Dermis microvascular lymphatic vessel endothelial cell (primary cell): Measurements from ENCODE around the gene SMNDC1. TPM values are rescaled to one million over a fixed set of nuclear protein-coding genes. Genes with fewer than 3 reads are reported as not detected.

Experiments used
- DNase-seq, 2 donors: peaks; one replicate each; pipeline versions ENCODE4 v3.0.0 to v3.0.0-alpha.2; 2010; ENCODE audit warnings: low read depth in 2 of 2
- total RNA-seq: library from RNA; depleted of rRNA; stranded (reverse); fragments of >200 nt; gene quantifications from 2 replicates; pipeline ENCODE4 v1.2.1, GENCODE V29; 2014

The SMNDC1 gene
- total RNA-seq, 1 donor from 2014 or later, result 5.5 TPM

DNA sequence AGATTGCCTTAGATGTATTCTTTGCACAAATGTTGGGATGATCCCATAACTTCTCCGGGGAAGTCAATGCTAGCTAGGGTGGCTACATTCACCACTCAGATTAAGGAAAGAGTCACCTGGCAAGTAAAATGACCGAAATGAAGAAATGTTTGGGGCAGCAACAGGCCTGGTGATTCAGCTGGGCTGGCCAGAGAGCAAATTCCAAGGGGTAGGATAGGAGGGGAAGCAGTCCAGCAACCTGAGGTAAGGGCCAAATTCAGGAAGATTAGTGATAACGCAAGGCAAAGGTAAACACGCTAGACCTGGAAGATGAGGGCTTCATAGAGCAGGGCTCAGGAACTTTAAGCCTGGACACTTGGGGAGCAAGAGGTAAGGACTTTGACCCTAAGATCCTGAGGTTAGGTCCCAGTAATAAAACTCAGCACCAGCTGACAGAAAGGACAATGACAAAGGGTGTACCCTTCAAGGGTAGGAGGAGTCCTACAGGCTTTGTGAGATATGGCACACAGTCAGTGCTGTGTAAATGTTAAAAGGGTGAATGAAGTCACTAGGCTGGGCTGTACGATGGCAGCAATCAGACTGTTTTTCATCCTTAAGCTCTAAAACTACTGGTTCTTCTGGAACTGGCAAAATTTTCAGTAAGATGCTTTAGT is 22.7 kb upstream of the SMNDC1 start:
- DNase-seq, result no peak

DNA sequence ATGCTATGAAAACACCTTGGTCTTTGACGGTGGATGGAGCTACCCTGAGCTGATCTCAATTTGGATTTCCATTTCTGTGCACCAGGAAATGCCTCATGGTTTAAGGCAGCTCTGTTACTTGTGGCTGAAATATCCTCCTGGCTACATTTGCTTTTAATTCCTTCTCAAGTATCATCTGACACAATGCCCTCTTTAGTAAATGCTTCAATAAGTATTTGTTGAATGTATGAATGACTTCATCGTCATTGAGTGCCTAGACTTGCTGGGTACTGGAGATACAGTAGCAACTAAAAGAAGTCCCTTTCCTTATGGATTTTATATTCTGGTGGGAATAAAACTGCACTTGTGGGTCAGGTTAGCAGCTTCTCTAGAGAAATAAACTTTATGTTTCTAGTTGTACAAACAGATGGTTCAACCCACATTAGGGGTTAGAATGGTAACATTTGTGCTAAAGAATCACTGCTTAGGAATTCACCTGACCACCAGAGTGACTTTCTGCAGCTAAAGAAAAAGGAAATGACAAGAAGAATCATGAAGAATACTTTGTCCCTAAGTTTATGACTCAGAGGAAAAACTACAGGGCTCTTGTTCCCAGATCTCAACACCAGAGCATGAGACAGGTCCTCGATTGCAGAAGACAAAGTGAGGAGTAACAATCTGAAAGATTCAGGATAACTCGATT is 21.8 kb upstream of the SMNDC1 start:
- peak in 1 of 2 donors; percentile 63 for DNase-seq

DNA sequence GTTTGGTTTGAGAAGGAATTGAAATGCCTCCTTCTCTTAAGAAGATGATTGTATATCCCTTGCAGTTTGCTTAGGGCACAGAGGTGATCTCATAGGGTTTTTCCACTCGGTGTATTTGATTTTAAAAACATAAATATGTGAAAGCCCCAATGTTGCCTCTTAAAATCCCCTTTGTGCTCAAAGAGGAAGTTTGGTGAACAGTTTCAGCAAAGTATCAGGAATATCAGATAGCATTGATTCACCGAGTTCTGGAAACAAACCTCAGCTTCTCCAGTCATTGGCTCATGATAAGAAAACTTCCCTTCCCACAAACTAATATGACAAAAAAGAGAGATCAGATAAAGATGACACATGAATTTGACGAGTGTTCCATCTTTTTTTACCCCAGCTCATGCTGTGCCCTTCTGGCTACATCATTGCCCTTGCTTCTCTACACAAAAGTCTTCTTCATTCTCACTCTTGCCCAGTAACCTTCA is 20.1 kb upstream of the SMNDC1 start:
- DNase-seq, result peak in 1 of 2 donors; percentile 21

DNA sequence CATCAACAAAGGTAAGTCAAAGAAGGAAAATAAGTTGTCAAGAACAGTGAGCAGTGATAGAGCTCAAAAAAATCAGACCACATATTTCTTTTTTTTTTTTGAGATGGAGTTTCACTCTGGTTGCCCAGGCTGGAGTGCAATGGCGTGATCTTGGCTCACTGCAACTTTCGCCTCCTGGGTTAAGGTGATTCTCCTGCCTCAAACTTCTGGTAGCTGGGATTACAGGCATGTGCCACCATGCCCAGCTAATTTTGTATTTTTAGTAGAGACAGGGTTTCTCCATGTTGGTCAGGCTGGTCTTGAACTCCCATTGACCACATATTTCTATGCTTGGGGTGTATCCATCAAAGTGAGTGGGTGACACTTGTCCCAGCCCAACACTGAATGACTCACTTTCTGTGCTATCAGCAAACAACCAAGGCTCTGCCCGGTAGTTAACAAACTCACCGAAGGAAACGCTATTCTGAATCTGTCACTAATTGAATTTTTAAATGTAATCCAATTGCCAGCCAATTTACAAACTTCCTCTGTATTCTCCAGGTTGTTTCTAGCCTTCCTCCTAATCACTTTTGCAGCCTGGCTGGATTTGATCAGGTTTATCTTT is 19.6 kb upstream of the SMNDC1 start:
- peak in 1 of 2 donors; percentile 18 for DNase-seq

DNA sequence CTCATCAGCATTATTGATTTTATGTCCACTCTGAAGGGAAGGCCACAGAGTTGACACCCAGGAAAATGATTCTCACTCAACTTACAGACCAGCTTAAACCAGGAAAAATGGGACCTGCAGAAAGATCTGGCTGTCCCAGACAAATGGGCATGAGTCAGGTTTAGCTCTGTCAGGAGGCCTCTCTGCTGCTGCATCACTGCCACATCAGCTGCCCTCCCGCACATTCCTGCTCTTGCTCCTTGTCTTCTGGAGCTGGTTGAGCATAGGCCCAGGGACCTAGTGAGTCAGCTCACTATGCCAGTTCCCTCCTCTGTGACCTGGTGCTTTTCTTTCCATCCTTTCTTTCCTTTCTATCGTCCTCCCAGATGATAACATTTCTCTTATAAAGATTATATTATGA is 18.8 kb upstream of the SMNDC1 start:
- DNase-seq, result peak in 1 of 2 donors; percentile 35

DNA sequence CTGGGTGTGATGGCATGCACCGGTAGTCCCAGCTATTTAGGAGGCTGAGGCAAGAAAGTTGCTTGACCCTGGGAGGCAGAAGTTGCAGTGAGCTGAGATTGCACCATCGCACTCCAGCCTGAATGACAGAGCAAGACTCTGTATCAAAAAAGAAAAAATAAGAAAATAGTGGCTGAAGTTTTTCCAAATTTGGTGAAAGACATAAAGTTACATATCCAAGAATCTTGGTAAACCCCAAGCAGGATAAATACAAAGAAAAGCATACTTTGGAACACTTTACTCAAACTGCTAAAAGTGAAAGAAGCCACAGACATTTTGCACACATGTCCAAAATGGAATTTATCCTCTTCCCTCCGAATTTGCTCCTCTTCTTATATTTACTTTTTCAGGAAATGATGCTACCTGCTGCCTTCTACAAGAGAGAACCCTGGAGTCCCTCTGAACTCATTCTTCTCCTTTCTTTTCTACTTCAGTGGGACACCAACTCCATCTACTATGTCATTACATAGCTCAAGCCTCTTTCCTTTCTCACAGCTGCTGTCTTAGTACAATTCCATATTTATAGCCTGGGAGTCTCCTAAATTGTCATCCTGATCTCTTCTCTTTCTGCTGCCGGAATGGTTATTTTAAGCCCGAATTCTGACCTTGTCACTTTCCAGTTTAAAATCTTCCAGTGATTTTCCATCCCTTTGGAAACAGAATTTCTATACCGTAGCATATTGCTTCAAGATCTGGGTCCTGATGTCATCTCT is 17.3 kb upstream of the SMNDC1 start:
- DNase-seq, result no peak

DNA sequence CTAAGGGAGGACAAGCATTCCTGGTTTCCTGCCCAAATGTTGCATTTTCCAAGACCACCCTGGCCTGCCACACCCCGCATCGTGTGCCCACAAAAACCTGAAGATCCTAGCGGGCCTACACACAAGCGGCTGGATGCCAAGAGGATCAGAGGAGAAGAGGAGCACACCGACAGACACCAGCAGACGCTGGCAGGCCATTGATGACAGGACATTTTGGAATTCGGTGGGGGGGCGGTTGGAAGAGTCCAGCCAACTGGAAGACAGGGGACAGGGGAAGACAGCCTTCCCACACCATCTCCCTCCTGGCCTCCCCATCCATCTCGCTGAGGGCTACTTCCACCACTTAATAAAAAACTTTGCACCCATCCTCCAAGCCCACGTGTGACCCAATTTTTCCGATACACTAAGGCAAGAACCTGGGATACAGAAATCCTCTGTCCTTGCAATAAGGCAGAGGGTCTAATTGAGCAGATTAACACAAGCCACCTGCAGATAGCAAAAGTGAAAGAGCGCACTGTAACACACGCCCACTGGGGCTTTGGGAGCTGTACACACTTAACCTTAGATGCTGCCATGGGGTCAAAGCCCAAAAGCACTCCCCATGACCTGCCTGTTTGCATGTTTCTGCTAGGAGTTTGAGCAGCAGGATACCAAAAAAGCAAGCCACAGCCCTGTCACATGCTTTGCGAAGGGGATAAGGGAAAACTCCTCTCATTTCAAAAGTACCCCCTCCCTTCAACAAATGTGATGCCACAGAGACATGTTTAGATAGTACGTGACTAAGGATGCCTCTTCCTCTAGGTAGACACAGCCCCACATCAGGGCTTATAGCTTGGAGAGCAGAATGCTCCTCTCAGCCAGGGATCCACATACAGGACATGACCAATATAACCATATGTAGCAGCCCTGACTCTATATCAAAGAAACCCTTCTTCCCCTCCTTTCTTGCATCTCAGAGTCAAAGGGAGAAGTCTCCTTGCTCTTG is 13.4 kb upstream of the SMNDC1 start:
- DNase-seq, result no peak

DNA sequence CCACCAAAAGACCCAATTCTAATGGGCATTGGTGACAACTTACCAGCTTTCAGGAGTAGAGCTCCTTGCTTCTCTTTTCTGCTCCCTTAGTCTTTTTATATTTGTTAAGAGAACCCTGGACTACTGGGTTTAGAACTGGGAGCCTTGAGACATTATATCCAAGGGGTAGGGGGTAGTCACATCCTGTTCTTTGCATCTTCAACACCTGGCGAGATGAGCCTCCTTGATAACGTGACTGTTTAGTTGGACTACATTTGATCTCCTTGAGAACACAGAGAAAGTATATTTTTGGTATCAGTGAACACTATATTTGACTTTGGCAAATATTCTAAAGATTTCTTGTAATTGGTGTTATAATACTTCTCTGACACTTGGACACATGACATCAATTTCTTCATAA is 9.0 kb upstream of the SMNDC1 start:
- DNase-seq, result no peak

DNA sequence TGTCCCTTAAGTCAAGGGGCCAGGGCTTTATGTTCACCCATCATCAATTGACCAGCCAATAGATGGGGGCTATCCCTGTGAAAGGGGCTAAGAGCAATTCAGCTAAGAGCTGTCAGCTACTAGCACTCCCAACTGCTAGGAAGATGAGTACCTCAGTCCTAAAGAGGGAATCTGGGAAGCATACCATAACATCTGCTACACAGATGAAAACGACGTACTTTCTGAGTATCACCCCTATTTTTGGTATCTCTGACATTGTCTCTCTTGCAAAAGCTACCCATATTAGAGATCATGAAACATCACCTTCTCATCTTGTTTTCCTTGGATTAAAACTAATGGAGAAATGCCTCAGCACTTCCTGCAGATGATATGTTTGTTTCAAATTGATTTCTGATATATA is 7.5 kb upstream of the SMNDC1 start:
- no peak for DNase-seq

DNA sequence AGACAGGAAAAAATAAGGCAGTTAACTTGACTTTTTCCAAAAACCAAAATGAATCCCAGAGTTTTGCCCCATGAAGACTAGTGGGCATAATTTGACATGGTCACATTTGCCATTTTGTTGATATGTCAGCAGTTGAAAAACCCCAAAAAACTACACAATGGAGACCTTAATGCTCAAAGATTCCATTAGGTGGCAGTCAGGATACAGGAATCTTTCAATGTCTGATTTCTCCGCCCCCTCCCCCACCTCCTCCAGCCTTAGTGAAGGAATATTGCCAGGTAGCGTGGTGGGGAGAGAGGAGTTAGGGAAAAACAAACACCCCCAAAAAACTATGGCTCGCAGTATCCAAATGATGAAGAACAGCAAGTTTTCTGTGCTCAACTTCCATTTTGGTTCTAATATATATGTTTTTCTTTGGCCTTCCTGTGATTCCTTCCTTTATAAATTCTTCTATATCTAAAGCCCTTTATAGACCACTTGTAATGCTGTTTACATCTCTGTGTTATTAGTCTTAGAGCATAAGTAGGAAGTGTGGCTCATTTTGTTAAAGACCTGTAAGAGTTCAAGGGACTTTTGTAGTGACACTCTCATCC is 6.7 kb upstream of the SMNDC1 start:
- DNase-seq, result peak; percentile 43 to 71

DNA sequence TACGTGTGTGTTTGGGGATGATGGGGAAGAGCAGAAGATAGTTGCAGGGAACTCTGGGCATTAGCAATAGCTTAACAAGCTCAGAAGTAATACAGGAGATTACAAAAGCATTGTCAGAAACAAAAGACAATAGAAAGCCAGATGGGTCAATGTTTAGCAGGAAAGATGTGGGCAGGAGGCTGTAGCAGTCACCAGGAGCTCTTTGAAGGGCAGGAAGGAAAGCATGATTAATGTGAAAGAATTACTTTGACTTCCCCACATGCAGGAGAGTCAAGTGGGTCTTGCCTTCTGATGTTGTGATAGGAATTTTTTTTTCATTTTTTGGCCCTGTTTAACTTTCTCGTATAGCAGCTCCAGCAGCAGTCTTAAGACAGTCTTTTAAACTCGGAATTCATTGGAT is 6.0 kb upstream of the SMNDC1 start:
- DNase-seq, result peak; percentile 30 to 92

DNA sequence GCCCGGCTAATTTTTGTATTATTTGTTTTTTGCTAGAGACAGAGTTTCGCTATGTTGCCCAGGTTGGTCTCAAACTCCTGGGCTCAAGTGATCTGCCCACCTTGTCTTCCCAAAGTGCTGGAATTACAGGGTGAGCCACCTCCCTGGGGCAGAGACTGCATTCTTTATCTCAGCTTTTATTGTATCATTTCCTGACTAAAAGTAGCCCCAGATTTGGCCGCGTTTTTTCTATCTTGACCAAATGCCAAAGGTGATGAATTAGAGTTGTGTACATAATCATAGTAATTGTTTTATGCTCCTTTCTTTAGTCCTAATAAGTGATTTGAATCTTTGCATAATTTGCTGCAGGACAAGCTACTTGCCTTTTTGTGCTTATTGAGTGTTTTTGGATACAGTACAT is 3.1 kb upstream of the SMNDC1 start:
- DNase-seq, result peak in 1 of 2 donors; percentile 44

DNA sequence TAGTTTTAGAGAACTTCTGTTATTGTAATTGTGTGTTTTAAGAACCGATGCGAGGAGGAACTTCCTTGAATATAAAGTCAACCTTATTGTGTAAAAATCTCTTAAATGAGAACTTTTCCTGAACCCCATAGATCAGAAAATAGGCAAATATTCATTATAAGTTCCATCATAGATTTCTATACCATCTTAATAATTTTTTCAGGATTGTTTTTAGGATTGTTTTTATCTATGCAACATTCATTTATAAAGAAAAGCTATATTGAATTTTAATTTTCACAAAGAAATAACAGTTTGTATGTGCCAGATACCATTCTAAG is 1.7 kb upstream of the SMNDC1 start:
- no peak for DNase-seq

DNA sequence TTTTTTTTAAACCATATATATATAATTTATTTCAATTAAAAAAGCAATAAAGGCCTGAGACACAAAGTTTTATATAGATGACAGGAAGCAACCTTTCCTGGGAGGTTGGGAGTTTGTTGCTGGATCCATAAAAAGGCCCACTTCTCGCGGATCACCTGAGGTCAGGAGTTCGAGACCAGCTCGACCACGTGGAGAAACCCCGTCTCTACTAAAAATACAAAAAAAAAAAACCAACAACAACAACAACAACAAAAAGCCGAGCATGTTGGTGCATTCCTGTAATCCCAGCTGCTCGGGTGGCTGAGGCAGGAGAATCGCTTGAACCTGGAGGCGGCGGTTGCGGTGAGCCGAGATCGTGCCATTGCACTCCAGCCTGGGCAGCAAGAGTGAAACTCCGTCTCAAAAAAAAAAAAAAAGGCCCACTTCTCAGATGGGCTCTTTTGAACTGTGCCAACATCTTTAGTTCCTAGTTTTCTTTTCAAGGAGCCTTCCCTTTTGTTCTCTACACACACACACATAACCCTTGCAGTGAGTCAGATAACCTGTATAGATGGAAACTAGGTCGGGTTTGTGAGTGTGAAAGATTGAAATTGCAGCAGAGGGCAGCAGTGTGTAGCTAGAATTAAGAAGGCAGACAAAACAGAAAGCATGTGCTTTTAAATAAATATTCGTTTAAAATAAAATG is 1.2 kb upstream of the SMNDC1 start:
- DNase-seq, result peak; percentile 88 to 94

DNA sequence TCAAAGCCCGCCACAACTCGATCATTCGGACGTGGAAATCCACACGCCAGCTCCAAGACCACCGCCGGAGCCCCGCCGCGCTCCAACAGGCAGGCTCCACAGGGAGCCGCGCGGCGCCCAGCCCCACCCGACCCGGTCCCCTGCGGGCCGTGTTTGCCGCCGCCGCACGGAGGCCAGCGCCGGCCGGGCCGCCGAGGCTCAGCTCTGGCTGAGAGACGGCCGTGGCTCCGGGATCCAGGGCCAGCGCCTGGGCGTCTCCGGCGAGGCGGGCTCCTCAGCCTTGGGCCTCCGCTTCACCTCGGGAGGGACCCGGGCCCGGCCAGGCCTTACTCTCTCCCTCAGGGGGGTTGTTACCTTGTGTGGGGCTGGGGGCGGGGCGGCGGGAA is 333 bp downstream of the SMNDC1 start:
- DNase-seq, result peak in 1 of 2 donors; percentile 38

DNA sequence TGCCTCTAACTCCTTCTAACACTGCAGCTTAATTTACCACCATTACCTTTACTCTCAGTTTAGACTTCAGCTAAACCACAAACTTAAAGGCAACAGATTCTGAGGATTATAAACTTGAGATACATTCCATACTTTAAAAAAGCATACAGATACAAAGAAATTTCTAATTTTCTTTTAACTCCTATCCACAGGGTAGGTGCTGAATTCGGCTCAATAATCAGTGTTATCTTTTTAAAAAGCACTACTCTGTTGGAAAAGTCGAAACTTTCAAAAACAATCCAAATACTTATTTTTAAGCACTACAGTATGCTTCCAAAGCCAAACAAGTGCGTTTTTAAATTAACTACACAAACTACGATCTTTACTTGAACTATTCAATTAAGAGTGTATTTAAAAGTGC is 1.0 kb downstream of the SMNDC1 start:
- DNase-seq, result no peak

DNA sequence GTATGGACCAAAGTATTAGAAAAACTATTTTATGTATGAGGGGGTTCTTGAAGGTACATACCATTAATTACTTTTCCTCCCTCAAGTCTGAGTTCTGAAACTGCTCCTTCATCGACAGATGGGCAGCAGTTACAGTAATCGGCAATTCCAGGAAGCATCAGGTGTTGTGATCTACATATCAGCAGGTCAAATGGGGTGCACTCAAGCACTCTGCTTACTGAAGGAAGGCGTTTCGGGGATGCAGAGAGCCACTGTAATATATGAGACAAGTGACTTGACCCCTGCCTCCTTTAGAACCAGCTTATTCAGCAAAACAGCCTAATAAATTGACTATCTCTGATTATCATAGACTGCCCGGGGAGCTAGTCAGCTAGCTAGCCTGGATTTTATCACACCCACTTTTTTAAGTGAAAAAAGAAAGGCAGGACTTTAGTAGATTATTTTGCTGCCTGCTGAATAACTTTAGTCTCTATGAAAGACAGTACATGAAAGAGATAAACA is 4.2 kb downstream of the SMNDC1 start:
- DNase-seq, result no peak

DNA sequence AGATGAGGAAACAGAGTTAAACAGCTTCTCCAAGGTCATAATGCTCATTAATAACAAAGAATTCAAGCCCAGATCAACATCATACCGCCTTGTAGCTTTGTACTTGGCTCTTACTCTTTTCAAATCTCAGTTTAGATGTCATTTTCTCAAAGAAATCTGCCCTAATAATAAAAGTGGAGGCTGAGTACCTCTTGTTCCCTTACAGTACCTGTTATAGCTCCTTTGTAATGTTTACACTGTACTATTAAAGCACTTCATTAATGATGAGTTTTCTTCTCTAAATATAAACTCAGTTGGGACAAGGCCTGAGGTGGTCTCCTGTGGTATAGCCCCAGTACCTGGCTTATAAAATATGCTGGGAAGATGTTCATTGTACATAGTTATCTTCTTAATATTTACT is 7.8 kb downstream of the SMNDC1 start:
- DNase-seq, result no peak

DNA sequence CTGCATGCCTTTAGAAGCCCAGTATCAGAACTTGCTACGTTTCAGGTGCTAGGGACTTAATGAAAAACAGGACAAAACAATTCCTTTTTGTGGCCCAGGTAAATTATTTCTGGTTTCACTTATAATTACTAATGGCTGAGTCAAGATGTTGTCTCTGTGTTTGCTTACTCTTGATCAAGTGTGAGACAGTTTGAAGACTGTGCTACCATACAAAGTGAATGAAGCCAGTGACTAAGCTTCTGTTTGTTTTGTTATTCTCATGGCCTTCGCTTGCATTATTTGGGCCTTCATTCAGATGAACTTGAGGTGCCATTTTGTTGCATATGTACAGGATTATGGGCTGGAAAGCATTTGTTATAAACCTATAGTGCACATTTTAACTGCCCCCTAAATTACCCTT is 17.9 kb downstream of the SMNDC1 start:
- DNase-seq, result no peak

DNA sequence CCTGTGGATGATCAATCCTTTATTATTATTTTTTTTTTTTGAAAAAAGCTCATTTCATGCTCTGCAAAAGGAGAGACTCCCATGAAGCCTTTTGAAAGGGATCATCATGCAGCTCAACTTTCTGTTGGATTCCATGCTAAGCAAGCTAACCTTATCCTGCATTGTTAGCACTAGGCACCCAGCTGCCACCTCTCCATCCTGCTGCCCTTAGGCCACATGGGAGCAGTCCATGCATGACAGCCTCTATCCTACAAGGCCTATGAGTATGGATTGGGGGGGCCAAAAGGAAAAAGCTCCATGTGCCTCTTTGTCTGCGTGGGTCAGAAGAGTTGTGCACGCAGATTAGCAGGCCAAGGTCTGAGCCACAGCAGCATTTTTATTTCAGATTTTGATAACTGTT is 19.2 kb downstream of the SMNDC1 start:
- no peak for DNase-seq
